Endothelial cell of hepatic sinusoid (primary cell): Measurements from ENCODE around the gene DNAJB8.

Source experiments
- in situ Hi-C: cut with HindIII; loops from 2 replicates; pipeline ENCODE4 v1.10.0; 2017; ENCODE audit warnings: low sequenced_read_pairs

The DNAJB8 gene

DNA sequence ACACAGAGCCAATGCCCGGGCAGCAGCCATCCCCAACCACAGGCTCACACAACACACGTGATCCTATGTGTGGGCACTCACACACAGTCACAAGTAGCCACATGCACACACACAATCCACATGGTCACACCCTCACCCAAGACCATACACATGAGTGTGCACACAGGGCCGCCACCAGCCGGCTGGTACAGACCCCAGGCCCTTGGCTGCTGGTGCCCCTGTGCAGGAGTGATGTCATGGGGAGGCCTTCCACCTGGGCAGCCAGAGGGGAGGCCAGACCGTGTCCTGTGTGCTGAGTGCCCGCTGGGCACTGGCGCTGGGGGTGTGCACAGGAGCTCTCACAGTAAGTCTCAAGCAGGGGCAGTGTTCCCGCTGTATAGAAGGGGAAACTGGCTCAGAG lies 36.9 kb downstream of the DNAJB8 start:
- in situ Hi-C loops, result loop anchor here (5.0 kb wide), 1 partner anchor 43 kb away; no protein-coding TSS in a partner anchor

DNA sequence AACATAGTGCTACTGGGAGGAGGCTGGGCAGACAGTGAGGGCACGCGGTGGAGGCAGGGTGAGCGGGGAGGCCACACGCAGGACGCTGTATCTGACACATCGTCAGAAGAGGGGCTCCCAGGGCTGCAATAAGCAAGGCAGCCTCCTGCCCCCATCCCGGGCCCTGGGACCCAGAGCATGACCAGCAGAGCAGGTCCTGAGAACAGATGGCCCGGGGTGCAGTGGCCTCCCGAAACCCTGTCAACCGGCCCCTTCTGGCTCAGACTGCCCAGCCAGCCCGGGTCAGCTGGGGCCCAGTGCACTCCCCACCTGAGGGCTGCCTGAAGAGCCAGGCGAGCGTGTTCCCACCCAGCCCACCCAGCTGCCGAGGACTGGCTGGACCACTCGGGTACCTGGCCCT lies 37.4 kb downstream of the DNAJB8 start:
- in situ Hi-C loops, result no loop called here

DNA sequence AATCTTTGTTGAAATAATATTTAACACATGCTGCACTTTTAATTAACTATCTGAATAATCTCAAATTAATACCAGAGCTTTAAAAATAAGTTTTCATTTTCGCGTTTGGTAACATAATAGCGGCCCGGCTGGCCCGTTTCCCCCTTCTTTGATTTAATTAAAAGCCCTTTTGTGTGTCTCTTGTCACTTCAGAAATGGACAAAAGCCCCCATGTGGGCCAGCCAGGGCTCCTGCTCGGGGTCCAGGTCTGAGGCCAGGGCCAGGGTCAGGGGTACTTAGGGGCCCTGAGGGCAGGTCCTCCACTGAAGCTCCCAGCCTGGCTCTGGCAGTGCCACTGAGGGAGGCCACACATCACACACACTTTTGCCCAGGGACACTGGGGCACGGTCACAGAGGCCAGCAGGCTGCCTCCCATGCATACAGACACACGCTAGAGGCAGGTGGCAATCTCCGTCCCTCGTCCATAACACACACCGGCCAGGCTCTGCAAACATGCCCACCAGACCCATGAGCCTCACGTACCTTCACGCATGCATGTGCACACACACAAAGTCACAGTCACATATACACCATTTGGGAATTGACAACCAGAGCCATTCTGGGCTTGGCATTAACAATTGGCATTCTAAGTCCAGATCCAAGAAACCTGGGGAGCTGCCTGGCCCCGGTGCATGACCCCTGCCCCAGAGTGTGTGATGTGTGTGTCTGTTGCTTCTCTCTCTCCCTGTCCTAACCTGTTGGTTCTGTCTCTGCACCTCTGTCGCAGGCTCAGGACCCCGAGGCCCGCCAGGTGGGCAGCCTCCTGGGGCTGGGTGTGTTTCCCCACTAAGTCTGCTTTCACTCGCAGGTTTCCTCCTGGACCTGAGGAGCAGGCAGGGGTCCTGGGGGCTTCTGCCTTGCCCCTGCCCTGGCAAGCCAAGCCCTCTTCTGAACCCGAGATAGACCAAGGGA lies 38.5 kb downstream of the DNAJB8 start:
- in situ Hi-C loops, result no loop called here

DNA sequence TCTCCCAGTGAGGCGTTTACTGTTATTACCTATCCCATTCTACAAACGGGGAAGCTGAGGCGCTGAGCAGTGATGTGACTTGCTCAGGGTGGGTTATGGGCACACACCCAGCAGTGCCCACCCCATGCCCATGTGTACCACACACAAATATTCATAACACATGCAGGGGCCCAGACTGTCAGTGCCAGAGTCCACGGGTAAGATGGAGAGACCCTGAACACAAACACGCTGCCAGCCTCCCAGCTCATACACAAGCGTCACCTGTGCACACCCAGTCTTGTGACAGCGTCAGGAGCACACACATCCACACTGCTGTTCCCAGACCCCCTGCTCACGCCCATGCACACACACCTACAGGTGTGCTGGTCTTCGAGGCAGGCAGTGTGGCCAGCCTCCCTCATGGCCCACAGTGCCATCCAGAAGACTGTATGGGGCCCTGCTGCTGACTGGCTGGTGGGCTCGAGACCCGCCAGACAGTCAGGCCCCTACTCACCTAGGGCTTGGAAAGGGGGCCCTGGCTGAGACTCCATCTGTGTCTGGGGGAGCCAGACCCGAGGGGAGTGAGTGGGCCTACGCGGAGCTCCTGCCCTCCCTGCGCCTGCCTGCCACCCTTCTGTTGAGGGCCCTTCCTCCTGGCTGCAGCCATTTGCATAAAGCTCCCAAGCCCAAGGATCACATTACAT lies 39.4 kb downstream of the DNAJB8 start:
- in situ Hi-C loops, result no loop called here

DNA sequence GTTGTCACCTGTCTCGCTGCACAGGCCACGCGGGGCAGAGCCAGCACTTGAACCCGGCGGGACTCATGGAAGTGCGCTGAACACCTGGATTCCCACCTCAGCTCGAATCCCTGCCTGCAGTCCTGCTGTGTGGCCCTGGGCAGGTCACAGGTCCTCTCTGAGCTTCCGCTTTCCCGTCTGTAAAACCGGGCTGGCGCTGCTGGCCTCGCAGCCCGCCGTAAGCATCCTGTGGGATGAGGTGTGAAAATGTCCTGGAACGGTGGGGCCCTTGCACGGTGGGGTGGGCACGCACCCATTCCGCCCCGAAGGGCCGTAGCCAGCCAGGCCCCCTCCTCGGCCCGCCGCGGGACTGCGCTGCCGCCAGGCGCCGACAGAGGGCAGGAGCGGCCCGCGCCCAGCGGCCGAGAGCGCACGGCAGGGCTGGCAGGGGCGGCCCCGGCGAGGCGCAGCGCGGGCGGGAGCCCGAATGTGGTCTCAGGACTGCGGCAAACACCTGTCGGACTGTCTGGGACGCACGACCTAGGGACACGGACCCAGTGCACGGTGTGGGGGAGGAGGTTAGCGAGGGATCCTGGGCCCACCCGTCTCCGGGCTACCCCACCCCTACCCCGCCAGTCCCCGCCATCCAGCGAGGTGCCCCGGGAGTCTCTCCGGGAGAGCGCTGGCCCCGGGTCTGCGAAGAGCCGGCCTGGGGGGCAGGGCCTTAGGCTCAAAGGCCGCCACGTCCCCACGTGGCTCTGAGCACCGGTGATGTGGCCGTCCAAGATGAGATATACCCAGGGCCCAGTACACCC lies 40.4 kb downstream of the DNAJB8 start:
- in situ Hi-C loops, result no loop called here

DNA sequence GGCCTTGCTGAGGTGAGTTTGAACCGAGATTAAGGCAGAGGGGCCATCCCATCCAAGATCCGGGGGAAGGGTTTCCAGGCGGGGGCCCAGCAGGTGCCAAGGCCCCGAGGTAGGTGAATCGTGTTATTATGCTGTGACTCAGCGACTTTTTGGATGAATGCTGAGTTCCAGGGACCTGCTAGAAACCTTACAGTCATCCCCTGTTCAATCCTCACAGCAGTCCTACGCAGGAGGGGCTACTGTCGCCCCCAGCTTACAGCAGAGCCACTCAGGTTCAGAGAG lies 40.9 kb downstream of the DNAJB8 start:
- in situ Hi-C loops, result no loop called here

DNA sequence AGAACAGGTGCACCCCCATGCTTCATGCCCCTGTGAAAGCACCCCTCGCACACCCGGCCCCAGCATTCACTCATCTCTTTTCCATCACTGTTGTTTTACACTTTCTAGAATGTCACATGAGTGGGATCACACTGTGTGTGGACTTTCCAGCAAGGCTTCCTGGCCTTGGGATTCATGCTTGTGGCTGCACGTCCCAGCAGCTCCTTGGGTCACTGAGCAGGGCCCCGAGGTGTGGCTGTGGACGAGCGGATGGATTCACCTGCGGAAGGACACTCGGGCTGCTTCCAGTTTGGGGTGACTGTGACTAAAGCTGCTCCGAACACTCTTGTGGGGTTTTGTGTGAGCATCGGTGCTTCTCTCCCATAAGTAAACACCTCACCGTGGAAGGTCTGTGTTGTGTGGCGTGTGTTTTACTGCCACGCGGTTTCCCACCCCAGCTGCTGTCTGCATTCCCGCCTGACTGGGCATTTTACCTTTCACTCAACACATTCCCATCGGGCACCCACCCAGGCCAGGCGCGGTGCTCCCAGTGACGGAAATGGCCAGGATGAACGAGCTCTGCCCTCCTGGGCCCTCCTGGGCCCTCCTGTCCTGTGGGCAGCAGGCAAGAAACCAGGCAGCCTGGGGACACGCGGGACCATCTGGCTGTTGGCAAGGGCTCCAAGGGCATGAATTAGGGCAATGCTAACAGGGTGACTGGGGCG lies 41.4 kb downstream of the DNAJB8 start:
- in situ Hi-C loops, result no loop called here

DNA sequence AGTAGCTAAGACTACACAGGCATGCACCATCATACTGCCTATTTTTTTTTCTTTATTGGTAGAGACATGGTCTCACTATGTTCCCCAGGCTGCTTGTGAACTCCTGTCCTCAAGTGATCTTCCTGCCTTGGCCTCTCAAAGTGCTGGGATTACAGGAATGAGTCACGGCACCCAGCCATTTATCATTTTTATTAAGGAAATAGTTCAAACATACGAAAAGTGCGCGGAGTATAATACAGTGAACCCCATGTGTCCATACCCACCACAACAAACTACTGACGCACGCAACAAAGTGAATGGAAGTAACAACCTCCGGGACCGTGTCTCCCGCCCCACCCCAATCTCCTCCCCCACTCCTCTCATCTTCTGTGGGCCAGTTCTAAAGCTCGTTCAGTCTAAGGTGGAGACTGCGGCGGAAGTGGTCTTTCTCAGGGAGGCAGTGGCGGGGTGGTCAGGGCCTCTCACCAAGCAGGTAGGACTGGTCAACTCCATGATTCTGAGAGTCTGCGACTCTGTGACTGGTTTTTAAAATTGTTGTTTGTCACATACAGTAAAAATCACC lies 42.1 kb downstream of the DNAJB8 start:
- in situ Hi-C loops, result no loop called here

DNA sequence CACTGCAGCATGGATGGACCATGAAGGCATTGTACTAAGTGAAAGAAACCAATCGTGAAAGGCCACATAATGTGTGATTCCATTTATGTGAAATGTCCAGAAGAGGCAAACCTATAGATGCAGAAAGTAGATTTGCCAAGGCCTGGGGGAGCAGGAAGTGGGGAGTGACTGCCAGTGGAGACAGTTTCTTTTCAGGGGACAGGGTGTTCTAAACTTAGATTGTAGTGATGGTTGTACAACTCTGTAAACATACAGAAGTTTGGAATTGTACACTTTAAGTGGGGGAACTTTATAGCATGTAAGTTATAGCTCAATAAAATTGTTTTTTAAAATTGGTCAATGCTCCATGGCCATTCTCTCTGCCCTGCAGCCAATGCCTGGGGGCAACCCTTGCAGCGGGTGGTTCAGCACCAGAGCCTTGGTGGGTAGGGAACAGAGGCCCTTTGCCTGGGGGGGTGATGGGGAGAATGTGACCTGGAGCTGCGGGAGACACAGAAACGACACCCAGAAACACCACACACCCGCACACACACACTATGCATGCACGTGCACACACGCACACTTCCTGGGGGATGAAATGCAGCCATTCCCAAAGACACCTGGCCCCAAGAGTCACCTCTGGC lies 43.1 kb downstream of the DNAJB8 start:
- in situ Hi-C loops, result no loop called here

DNA sequence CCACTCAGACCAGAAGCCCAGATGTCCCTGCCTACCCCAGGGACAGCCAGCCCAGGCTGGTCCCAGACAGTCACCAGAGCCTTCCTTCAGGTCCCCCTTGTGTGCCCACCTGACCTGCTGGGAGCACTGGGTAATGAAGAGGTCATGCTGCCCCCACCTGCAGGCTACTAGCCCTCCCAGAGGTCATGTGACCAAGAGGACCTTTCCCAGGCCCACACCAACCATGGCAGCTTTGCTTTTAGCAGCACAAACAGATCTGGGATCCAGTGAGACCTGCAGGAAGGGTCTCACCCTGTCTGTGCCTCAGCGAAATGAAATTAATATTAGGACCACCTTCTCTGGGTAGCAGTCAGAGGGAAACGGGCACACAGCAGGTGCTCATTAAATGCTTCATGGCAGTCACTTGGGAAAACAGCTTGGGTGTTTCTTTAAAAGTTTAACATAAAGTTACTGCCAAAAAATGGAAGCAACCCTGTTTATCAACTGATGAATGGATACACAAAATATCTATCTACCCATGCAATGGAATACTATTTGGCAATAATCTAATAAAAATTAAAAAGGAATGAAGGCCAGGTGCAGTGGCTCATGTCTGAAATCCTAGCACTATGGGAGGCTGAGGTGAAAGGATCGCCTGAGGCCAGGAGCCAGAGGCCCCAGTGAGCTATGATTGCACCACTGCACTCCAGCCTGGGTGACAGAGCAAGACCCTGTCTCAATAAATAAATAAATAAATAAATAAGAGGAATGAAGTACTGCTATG lies 43.7 kb downstream of the DNAJB8 start:
- in situ Hi-C loops, result no loop called here

DNA sequence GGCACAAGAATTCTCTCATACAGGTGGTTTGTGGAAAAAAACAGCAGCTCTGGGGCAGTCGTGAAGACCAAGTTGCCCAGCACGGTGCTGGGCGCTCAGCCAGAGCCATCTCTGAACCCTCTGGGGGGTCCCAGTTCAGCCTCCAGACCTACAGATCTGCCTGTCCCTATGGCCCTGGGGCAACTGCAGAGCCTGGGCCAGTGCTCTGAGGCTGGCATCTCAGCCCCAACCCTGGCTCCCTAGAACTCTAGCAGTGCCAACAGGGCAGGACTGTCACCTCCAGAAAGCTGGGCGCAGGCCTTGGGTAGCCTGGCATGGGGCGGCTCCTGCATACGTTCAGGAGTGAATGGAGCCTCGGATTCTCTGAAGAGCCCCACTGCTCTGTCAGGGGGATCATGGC lies 44.7 kb downstream of the DNAJB8 start:
- in situ Hi-C loops, result no loop called here

DNA sequence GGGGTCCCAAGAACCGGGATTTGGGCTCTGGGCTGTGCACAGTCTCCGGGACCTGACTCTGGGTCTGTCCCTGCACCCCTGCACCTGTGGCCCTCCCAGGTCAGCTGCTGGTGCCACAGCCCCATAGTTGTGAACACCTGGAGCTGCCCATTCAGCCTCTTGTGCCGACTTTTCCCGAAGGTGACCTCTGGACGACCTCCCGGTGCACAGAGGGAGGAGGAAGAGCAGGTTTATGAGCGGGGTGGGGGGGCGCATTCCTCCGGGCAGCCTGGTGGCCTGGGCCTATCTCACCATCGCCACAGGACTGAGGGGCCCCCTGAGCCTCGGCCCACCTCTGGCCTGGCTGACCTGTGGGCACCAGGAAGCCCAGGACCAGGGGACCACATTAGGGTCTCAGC lies 45.3 kb downstream of the DNAJB8 start:
- in situ Hi-C loops, result no loop called here

DNA sequence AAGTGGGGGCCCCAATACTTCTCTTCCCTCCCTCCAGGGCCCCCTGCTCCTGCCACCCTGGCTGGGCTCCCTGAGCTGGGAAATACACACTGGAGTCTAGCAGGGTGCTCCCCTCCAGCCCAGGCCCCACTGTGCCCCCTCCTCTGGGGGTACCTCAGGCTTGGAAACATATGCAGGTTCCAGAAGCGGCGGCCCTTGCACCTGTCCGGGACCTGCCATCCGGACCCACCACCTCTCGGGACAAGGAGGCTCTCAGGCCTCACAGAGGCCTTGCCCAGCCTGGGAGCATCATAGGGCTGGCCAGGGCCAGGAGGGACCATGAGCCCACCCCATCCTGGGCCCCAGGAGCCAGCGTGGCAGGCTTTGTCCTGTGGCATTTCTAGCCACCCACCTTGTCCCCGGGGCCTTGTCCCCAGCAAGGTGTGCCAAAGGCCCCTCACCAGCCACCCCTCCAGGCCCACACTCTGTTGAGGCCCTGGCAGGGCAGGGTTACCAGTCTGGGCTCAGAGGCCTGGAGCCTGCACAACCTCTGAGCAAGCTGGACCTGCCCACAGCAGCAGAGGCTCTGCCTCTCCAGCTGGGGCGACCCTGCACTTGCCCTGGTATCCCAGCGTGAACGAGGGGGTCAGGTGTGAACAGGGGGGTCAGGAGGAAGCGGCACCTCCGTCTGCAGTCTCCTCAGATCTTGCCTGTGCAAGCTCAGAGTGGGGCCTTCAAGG lies 45.8 kb downstream of the DNAJB8 start:
- in situ Hi-C loops, result no loop called here

DNA sequence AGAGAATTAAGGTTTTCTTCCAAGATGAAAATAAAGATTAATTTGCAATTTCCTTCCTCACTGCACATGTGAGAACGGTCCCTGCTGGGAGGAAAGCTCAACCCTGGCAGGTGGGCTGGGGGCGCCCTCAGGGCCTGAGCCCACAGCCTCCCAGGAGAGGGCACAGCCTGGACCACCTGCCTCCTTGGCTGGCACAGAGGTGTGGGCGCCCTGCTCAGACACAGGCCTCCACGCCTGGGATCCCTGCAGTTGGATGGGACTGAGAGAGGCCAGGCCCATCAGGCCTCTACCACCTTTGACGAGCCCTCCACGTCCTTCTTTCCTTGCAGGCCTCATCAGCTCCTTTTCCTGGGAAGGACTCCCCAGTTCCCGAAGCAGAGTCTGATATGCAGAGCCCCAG lies 46.4 kb downstream of the DNAJB8 start:
- in situ Hi-C loops, result no loop called here

DNA sequence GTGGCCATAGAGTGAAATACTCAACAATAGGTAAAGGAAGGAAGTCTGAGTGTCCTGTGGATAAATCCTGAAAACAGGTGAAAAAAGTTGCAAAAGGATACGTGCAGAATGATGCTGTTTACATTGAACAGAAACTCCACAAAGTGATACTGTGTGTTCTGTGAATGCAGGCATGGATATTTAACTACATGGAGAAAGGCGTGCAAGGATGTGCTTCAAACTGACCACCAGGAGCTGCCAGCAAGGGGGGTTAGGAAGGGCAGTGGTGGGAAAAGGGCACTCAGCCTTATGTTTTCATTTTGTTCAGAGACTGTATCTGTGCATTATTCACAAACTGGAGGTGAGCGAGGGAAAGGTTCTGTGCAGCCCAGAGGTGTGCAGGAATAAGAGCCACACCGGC lies 47.4 kb downstream of the DNAJB8 start:
- in situ Hi-C loops, result loop anchor here (5.0 kb wide), 1 partner anchor 88 kb away; no protein-coding TSS in a partner anchor

DNA sequence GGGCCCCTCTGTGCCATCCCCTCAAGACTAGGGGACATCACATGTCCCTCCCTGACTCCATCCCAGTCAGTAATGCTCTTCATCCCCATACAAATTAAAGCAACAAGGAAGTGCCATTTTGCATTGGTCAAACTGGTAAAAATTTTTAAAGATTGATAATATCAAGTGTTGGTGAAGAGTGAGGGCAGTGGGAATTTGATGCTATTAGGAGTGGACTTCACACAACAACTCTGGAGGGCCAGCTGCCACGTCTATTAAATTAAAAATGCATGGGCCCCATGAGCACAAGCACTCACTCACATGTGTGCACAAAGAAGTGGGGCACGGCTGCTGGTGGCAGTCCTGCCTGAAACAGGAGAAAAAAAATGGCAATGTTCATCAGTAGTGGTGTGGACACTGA lies 47.8 kb downstream of the DNAJB8 start:
- in situ Hi-C loops, result loop anchor here (5.0 kb wide), 1 partner anchor 88 kb away; no protein-coding TSS in a partner anchor

DNA sequence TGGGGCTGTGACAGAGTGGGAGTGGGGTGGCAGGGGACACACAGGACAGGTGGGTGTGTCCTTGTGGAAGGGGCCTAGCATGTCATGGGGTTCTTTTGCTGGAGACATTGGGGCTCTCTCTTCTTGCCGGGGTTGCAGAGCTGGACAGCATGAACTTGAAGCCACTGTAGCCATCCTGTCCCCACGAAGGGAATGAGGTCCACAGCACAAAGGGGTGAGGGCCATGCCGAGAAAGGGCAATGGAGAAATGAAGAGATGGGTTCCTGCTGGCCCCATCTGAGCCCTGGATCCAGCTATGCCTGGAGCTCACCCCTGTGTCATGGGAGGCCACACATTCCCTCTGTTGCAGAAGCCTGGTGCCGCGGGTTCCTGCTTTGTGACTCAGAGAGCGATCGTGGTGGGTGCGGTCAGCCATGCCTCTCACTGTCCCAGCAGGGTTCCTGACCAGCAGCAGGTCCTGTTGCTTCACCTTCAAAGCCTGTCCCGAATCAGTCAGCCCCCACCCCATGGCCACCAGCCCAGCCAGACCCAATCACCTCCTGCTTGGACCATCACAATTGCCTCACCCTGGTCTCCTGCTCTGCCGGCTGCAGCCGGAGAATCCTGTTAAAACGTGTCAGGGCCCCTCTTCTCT lies 50.0 kb downstream of the DNAJB8 start:
- in situ Hi-C loops, result loop anchor here (5.0 kb wide), 1 partner anchor 91 kb away; no protein-coding TSS in a partner anchor
